Measurements from ENCODE around the gene ITPR2.
A peak's percentile ranks its signal among the peaks of the same experiment; 100 is the strongest.

Gene ITPR2

GRCh38 chr12:26399381-26399780, 433.6 kb downstream of the ITPR2 start:
- no peak for DNase-seq (ENCODE audit: low read depth)

- DNase-seq (ENCODE audit: low read depth) = no peak
Measured at GRCh38 chr12:26396402-26396801, 436.6 kb downstream of the ITPR2 start.

DNA sequence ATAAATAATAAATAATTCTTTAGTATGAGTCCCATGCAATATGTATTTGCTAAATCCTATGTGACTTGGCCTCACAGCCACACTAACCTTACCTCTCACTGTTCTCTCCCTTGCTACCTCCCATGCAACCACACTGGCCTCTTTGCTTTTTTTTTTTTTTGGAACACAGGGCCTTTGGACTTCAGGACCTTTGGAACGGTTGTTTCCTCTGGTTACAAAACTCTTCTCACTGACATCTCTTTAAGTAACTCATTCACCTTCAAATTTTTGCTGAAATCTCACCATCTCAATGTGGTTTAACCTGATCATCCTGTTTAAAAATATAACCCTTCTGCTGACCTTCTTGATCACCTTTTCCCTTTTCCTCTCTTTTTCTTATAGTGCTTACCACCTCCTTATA, 443.7 kb downstream of the ITPR2 start:
- DNase-seq (ENCODE audit: low read depth) = no peak

- no peak for DNase-seq (ENCODE audit: low read depth)
Measured at GRCh38 chr12:26384536-26384935, 448.5 kb downstream of the ITPR2 start.

GRCh38 chr12:26383041-26383440, 450.0 kb downstream of the ITPR2 start:
- no peak for DNase-seq (ENCODE audit: low read depth)

DNA sequence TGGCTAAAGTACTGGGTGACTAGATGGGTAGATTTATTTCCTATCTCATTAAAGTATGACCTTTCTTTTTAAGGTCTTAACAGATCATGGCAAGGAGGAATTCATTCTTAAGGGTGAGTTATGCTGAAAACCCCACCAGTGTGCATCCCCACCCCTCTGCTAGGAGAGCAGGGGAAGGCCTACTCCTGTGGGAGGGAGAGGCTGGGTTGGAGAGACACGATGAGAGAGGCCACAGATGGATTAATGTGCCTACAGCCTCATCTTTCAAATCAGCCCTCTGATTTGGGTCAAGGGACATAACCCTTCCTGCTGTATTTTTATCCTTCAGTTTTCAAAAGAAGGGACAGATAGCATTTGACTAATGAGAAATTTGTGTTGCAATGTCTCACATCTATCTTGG, 452.1 kb downstream of the ITPR2 start:
- DNase-seq (ENCODE audit: low read depth) = no peak

GRCh38 chr12:26379777-26380467, 453.1 kb downstream of the ITPR2 start:
- DNase-seq (ENCODE audit: low read depth) = no peak

DNA sequence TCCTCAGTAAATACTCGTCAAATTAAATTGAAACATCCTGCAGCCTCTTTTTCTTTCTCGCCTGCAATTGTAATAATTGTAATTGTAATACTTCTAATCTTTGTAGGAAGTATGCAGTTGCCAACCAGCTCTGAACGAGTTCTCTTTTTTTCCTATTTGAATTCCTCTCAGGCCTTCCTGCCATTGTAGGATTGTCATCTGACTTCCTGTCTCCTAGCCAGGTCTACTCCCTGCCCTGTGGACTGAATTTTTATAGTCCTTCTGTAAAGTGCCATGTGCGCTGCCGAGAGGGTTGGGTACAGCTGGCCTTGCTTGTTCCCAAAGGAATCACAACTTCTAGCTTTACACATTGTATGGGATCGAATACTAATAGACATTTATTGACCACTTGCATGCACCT, 454.3 kb downstream of the ITPR2 start:
- DNase-seq (ENCODE audit: low read depth) = no peak

DNA sequence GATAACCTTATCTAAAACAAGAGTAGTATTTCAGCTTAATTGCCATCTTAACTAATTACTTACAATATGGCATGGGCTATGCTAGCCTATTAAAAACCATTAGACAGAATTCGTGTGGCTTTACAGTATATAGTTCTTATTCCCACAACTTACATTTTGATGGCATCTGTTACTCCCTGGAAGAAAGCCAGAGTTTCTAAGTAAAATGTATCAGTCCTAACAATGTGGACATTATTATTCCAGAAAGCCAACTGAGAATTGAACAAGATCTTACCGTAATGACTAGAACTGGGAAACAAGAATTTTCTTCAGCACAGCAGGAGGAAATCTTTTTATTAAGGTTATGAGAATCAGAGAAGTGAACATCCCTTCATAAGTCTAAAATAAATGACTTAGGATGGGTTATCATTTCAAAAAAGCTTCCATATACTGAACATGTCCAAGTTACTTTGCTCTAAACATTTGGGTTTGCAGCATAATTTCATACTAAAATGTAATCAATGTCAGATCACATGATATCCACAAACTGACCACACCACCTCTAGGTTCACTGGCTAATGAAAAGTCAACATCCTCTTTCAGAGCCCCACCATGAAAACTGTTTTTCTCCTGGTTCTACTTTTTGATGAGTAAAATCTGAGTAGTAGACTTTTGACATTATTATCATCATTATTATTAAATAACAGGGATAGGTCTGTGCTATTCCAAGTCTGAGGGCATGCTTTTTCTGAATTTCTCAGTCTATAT, 457.9 kb downstream of the ITPR2 start:
- no peak for DNase-seq (ENCODE audit: low read depth)

DNA sequence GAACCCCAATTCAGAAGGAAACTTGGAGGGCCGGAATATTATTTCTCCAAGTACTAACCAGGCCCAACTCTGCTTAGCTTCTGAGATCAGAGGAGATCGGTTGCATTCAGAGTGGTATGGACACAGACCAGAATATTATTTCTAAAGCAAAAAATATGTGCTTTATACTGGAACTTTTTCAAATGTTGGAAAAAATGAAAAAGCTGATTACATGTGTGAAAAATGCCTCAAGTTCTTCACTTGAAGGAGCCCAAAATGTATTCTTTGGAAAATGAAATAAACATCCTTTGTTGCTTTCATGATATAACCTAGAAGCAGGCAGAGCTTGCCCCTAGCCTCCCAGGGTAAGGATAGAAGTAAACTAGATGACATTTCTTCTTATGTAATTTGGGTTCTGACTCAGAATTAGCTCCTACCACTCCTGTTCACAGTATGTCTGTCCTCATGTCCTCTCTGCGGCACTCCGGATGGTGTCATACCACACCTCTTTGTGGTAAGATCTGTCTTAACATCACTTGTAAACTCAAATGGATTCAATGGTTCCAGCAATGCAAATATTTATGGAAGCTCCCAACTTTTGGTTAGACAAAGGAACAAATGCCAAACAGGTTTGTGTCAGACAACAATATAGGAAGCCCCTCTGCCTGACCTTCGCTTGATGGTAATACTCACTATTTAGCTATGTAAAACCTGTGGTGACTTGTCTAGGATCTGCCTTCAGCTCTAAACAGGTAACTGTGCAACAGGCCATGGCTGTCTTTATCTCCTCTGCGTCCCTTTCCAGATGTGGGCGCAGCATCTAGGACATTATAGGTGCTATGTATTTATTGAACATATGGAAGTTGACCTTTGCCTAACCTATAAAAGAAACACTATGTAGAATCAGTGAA, 459.1 kb downstream of the ITPR2 start:
- no peak for DNase-seq (ENCODE audit: low read depth)

DNA sequence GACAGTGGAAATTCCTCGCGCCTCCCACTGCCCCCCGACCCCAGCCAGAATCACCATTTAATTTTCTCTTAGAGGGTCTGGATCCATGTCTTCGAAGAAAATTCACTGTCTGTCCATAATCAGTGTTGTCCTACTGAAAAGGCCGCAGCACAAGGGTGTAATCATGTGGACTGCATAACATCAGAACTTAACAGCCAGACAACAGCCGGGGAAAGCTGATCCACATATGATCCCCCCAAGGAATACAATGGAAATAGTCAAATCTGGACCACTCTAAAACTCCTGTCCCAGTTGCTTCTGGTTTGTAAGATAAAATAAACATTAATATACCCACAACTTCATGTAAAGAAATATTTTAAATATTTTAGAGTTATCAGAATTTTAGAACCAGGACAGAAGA, 460.1 kb downstream of the ITPR2 start:
- DNase-seq (ENCODE audit: low read depth) = no peak

DNA sequence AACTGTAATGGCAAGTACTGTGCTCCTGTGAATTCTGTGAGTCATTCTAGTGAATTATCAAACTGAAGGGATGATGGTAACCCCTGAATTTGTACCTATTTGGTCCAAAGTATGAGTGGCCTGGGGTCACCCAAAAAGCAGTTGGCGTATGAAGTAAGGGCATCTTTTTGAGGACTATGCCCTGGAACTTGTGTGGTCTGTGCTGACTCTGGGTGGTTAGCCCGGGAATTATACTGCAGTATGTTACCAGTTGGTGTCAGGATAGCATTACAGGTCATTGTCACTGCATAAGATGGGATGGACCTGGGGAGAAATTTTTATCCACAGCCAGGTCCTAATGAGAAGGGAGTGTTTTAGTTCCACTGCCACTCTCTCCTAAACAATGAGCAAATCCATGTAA, 462.9 kb downstream of the ITPR2 start:
- no peak for DNase-seq (ENCODE audit: low read depth)

- peak; percentile 37 for DNase-seq (ENCODE audit: low read depth)
Measured at GRCh38 chr12:26369588-26369987, 463.4 kb downstream of the ITPR2 start.

GRCh38 chr12:26367991-26368730, 464.8 kb downstream of the ITPR2 start:
- no peak for DNase-seq (ENCODE audit: low read depth)

DNA sequence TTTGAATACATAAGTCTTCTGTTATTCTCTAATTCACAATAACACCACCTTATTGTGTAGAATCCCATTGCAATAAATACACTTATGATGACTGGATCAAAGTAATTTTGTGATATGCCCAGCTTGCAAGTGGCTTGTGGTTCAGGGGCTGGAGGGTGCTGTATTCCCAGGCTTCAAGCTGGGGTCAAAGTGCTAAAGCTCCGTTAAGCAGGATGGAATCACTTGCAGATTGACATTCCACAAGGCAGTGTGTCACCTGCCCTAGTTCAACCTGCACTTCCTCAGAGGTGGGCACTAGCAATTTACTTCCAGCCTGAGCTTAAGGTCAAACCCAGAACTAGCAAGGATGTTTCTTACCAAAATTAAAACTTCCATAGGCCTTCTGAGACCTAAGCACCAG, 471.0 kb downstream of the ITPR2 start:
- no peak for DNase-seq (ENCODE audit: low read depth)

DNA sequence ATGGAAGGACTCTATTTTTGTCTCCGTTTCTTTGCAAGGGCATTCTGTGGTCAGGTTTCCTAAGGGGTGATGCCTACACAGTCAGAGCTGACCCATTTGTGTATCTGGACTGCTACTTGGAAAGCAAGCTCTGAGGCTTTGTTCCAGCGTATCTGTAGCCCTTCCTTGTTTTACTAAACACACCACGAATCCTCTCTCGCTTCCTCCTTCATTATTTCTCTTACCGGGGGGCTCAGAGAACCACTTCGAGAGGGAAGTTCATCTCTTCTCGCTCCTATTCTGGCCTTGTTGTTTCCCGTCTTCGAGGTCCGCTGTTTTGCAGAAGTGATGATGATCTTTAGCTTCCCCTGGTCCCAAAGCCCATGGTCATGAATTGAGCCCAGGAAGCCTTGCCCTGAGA, 472.9 kb downstream of the ITPR2 start:
- no peak for DNase-seq (ENCODE audit: low read depth)

DNA sequence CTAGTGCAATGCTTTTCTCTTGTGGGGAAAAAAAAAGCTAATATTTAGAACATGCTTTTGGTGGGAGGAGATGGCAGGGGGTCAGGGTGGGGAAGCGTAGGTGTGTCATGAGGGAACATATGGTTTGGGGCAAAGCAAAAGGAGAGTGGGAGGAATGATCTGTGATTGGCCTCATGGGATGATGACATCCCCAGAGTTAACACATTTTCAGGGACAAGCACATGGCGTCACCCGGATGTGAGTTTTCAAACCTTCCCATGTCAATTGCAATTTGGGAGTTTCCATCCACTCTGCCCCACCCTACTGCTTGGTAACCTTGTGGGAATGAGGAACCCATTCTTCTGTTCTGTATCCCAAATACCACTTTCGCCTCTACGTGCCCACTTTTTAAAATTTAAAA, 473.4 kb downstream of the ITPR2 start:
- DNase-seq (ENCODE audit: low read depth) = no peak

GRCh38 chr12:26358651-26359050, 474.3 kb downstream of the ITPR2 start:
- DNase-seq (ENCODE audit: low read depth) = no peak

DNA sequence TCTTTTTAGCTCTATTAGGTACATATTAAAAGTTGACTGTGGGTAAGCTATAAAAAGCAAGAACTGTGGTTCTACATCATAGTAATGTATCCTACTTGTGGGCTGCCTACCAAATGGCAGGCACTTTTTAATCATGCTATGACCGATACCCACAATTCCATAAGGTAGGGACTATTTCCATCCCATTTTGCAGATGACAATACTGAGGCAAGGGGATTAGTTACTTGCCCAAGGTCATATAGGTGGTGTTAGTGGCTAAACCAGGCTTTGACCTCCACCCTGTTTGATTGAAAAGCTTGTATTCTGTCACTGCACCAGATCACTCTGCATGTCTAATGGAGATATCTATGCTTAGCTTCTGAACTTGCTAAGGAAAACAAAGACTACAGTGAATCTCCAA, 485.7 kb downstream of the ITPR2 start:
- DNase-seq (ENCODE audit: low read depth) = no peak

- DNase-seq (ENCODE audit: low read depth) = peak; percentile 16
Measured at GRCh38 chr12:26346736-26347135, 486.3 kb downstream of the ITPR2 start.

- DNase-seq (ENCODE audit: low read depth) = no peak
Measured at GRCh38 chr12:26345471-26346003, 487.5 kb downstream of the ITPR2 start.

DNA sequence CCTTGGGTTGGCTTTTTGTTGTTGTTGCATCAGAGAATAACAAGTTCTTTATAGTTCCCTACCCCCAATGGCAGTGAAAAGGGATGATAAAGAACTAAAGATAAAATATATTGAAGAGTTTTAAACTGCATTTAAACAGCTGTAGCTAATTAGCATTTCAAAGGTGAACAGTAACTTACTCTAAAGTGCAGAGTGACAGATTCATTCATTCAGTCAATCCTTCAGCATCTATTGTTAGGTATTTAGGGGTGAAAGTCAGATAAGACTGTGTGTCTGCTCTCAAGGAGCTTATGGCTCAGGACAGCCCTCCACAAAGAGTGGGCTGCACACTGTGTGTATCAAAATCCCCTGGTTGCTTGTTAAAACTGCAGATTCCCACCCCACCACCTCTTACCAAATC, 491.5 kb downstream of the ITPR2 start:
- DNase-seq (ENCODE audit: low read depth) = no peak

All from fibroblast of the conjunctiva (primary cell).